ENCODE results near the gene FOXP4.
A peak's percentile ranks its signal among the peaks of the same experiment; 100 is the strongest.

FOXP4 gene

GRCh38 chr6:41519305-41519744 lies 26.9 kb upstream of the FOXP4 start:
- Mint-ChIP-seq H3K4me1 (peaks cover 33% of the 10 kb centered on the region), H3K9me3 (no peaks in the 10 kb centered on the region), H3K4me3 (no peak overlapping the region), H3K36me3 (ENCODE audit: low read depth) (no peaks in the 10 kb centered on the region), H3K27me3 (ENCODE audit: low read depth) (peaks cover 45% of the 10 kb centered on the region), H3K27ac (peak overlapping the region; percentile 89 to 95 (median 95))
- no peak for TF ChIP-seq CTCF (IDR thresholded peaks at IDR 0.05; ENCODE audit: unreplicated experiment in 3 of 3)

GRCh38 chr6:41519745-41520699 lies 26.2 kb upstream of the FOXP4 start:
- Mint-ChIP-seq H3K27ac (peak overlapping the region; percentile 89 to 95 (median 95)), H3K36me3 (ENCODE audit: low read depth) (no peaks in the 10 kb centered on the region), H3K4me3 (no peak overlapping the region), H3K27me3 (ENCODE audit: low read depth) (peaks cover 52% of the 10 kb centered on the region), H3K4me1 (peaks cover 33% of the 10 kb centered on the region), H3K9me3 (no peaks in the 10 kb centered on the region)
- no peak for TF ChIP-seq CTCF (IDR thresholded peaks at IDR 0.05; ENCODE audit: unreplicated experiment in 3 of 3)

- Mint-ChIP-seq H3K27ac (peak overlapping the region in 2 of 3 experiments; percentile 13 to 34), H3K9me3 (no peaks in the 10 kb centered on the region), H3K4me3 (no peak overlapping the region), H3K36me3 (ENCODE audit: low read depth) (no peaks in the 10 kb centered on the region), H3K27me3 (ENCODE audit: low read depth) (peaks cover 65% of the 10 kb centered on the region), H3K4me1 (peaks cover 29% of the 10 kb centered on the region)
- TF ChIP-seq CTCF (IDR thresholded peaks at IDR 0.05; ENCODE audit: unreplicated experiment in 3 of 3): no peak
Measured at GRCh38 chr6:41522780-41523548, 23.2 kb upstream of the FOXP4 start.

- peaks cover 76% of the 10 kb centered on the region for H3K27me3 Mint-ChIP-seq (ENCODE audit: low read depth)
- no peak for TF ChIP-seq CTCF (IDR thresholded peaks at IDR 0.05; ENCODE audit: unreplicated experiment in 3 of 3)
- H3K9me3 Mint-ChIP-seq: no peaks in the 10 kb centered on the region
- no peaks in the 10 kb centered on the region for H3K36me3 Mint-ChIP-seq (ENCODE audit: low read depth)
- H3K4me3 Mint-ChIP-seq: no peak overlapping the region
- peak overlapping the region in 2 of 3 experiments; percentile 68 to 73 for H3K27ac Mint-ChIP-seq
- peaks cover 35% of the 10 kb centered on the region for H3K4me1 Mint-ChIP-seq
Measured at GRCh38 chr6:41523915-41524633, 22.1 kb upstream of the FOXP4 start.

- H3K9me3 Mint-ChIP-seq: no peaks in the 10 kb centered on the region
- H3K4me1 Mint-ChIP-seq: peaks cover 34% of the 10 kb centered on the region
- peak overlapping the region in 1 of 3 experiments; percentile 20 for H3K27ac Mint-ChIP-seq
- H3K36me3 Mint-ChIP-seq (ENCODE audit: low read depth): no peaks in the 10 kb centered on the region
- H3K27me3 Mint-ChIP-seq (ENCODE audit: low read depth): peaks cover 80% of the 10 kb centered on the region
- TF ChIP-seq CTCF (IDR thresholded peaks at IDR 0.05; ENCODE audit: unreplicated experiment in 3 of 3): no peak
- H3K4me3 Mint-ChIP-seq: no peak overlapping the region
Measured at GRCh38 chr6:41524634-41525011, 21.6 kb upstream of the FOXP4 start.
